HG03457 (cell line): ENCODE data around the gene TSPAN2.
"Not testable (repeated sequence)": the region's sequence is repeated elsewhere in the genome, so short reads cannot be mapped to it uniquely, and the experiment has no call there.

ENCODE experiments used
- ATAC-seq: cut with Tn5 transposase; IDR thresholded peaks from one replicate; pipeline ENCODE4 v1.9.1; 2021; ENCODE audit warnings: moderate number of reproducible peaks; ENCODE audit not compliant: unreplicated experiment

The TSPAN2 gene

DNA sequence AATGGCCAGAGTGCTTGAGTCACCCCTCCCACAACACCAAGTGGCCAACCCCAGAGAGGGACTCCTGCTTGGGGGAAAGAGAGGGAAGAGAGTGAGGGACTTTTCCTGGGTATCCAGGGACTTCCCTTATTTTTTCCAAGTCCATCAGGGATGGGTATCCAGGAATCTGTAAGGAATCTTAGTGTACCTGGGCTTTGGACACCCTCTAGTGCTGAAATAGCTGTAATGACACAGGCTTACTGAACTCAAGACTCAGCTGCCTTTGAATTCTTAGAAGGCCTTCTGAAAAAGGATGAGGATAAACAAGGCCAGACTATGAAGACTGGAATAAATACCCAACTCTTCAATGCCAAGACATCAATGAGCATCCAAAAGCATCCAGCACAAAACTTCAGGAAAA lies 47.6 kb downstream of the TSPAN2 start:
- no peak for ATAC-seq

DNA sequence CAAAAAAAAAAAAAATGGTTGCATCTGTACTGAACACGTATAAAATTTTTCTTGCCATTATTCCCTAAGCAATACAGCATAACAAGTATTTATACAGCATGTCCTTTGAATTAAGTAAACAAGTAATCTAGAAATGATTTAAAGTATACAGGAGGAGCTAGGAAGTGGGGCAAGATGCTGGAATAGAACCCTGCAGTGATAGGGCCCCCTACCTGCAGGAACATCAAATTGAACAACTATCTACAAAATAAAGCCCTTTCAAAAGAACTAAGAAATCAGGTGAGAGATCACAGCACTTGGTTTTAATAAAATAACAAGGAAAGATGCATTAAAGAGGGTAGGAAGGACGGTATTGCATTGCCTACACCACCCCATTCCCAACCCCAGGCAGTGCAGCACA lies 48.8 kb downstream of the TSPAN2 start:
- no peak for ATAC-seq

DNA sequence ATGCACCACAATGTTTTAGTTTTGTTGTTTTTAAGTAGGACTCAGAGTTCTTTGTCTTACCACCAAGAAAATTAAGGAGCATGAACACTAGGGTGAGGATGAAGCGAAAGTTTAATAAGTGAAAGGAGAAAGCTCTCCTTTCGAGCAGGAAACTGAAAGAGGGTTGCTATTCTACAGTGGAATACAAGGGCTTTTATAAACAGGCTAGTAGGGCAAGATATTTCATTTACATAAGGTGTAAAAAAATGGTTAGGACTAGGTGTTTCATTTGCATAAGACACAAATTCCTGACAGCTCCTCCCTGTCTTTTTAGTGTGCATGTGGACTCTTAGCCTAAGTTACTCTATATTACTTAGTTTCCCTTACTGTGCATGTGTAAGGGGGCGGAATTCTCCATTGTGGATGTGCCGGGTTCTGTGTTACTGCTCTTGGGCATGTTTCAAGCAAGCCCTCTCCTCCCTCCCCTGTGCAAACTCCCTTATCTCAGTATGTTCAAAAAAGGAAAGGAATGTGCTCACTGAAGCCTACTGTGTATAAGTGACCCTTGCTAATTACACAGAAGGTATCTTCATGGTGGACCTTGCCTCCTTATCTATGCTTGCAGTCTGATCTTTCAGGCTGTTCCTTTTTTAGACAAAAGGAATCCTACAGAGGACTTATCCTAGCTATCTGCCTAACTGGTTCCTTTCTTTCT lies 52.3 kb downstream of the TSPAN2 start:
- no peak for ATAC-seq

DNA sequence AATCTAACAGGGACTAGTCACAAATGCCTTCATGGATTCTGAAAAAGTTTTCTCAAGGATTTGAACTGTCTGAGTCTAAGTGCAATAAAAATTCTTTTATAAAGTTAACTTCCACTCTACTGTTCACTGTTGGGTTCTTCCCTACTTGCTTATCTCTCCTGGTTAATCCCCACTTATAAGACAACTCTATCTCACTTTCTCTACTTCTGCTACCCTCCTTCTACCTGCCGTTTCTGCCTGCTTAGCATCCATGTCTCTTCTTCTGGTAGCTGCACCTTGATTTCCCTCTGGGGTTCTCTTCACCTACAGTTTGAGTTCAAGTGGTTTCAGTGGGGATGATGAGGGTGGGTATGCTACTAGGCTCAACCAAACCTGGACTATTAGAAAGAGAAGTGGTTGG lies 53.7 kb downstream of the TSPAN2 start:
- no peak for ATAC-seq

DNA sequence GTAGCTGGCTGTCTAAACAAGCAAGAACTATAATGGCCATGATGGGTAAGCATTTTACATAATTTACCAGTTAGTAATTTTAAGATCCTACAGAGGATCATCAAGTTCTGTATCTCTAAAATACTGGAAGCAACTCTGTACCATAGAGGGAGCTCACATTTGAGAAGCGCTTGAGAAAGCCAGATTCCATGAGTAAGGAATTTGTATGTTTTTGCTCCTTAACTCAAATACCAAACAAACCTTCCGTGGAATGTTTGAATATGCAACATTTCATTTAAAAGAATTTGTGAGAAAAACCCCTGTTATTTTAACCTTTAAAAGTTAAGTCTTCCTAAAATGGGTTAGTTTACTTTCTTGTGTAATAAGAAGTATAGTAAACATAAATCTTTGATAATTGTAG lies 57.7 kb downstream of the TSPAN2 start:
- ATAC-seq = no peak

DNA sequence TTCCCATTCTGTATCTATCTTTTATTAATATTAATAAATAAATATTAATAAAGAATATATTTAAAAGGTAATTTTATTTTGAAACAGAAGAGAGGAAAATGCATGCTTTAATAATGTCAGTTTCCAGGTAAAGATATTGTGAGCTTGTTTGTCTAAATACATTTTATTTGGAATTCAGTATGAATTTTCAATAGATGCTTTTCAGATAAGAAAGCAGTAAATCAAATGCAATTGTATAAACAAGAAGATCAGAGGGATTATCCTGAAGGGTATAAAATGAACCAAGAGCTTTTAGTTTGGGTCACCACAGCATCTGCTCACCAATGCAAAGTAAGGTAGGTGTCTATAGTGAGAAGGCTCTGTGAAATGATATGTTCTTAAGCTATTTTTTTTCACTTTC lies 59.8 kb downstream of the TSPAN2 start, which contains the start of gene TSHB:
Gene TSHB, plus strand, starts transcription at position 301 of the 400 bp plus-strand sequence. CDS start 3,537 bp downstream, outside the sequence.
- ATAC-seq = no peak

DNA sequence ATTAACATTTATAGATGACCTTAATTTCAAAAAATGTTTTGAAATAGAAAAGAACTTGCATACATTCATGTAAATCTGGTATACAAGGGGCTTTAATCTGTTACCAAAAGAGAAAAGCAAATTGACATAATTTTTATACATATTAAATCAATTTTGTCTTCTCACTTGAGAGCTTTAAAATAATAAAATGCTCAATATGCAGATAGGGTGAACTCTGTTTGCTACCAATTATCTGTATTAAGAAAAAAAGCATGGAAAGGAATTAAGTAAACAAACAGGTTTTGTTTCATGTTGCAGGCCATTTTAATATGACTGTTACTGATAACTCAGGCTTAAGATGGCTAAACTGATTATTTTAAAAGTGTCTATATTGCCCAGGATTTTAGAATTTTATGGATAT lies 65.7 kb downstream of the TSPAN2 start:
- ATAC-seq = no peak

DNA sequence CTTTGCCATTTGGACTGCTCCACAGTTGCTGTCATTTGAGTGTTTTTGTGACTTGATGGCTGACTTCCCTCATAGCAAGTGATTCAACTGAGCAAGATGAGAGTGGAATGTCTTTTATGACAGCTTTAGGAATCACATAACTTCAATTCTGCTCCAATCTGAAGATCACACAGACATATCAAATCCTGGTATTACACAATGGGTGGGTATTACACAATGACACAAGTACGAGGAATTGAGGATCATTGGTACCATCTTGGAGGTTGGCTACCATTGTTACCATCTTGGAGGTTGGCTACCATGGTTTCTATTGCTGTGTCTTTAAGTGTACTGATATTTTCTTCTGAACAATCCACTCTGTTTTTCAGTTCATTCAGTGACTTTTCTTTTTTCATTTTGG lies 68.2 kb downstream of the TSPAN2 start:
- no peak for ATAC-seq

DNA sequence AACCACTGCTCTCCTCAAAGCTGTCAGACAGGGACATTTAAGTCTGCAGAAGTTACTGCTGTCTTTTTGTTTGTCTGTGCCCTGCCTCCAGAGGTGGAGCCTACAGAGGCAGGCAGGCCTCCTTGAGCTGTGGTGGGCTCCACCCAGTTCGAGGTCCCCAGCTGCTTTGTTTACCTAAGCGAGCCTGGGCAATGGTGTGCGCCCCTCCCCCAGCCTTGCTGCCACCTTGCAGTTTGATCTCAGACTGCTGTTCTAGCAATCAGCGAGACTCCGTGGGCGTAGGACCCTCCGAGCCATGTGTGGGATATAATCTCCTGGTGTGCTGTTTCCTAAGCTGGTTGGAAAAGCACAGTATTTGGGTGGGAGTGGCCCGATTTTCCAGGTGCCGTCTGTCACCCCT lies 69.8 kb downstream of the TSPAN2 start:
- ATAC-seq = not testable (repeated sequence)

DNA sequence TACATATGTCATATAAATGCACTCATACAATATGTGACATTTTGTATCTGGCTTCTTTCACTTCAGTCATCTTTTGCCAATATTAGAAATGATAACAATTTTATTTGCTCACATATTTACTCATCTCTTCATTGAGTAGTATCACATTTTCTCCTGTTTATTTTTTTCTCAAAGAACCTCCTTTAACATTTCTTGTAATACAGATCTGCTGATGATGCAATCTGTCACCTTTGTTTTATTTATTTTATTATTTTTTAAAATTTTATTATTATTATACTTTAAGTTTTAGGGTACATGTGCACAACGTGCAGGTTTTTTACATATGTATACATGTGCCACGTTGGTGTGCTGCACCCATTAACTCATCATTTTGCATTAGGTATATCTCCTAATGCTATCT lies 75.5 kb downstream of the TSPAN2 start:
- no peak for ATAC-seq

DNA sequence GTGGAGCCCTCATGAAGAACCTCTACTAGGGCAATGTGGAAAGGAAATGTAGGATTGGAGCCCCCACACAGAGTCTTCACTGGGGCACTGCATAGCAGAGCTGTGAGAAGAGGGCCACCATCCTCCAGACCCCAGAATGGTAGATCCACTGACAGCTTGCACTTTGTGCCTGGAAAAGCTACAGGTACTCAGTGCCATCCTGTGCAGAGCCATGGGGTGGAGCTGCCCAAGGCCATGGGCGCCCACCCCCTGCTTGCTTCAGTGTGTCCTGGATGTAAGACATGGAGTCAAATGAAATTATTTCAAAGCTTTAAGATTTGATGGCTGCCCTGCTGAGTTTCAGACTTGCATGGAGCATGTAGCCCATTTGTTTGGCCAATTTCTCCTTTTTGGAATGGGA lies 76.9 kb downstream of the TSPAN2 start:
- no peak for ATAC-seq

DNA sequence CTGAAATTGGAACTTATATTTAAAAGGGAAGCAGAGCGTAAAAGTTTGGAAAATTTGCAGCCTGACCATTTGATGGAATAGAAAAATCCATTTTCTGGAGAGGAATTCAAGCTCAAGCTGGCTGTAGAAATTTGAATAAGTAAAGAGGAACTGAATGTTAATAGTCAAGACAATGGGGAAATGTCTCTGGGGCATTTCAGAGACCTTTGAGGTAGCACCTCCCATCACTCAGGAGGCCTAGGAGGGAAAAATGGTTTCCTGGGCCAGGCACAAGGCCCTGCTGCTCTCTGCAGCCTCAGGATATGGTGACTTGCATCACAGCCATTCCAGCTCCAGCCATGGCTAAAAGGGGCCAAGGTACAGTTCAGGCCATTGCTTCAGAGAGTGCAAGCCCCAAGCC lies 77.3 kb downstream of the TSPAN2 start:
- no peak for ATAC-seq

DNA sequence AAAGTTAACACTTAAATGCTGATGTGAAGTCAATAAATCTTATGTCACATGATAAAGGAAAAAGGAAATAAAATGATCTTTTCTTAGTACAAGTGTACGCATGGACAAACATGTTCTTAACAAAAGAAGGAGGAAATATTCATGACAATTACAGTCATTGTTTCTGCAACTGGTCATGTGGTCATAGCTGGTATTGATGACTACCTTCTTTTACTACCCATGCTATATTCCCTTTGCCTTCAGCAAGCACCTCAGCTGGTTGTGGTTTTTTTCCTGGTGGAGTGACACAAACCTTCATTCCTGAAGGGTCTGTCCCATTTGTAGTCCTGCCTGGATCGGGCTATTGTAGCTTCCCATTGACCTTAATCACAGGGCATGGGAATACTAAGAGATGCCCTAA lies 83.1 kb downstream of the TSPAN2 start:
- no peak for ATAC-seq
